ENCODE data around the gene MTG2. TPM values are rescaled to one million over a fixed set of nuclear protein-coding genes. Genes with fewer than 3 reads are reported as not detected.
A peak's percentile ranks its signal among the peaks of the same experiment; 100 is the strongest.

The MTG2 gene
- total and polyA plus RNA-seq, 2 of the 13 experiments (the other 11 are each of a cell fraction or from before 2014, with no cell fraction given): 20.4 to 37.8 TPM

- TF ChIP-seq HIC2 (CRISPR knock-in tag; IDR thresholded peaks at IDR 0.05; ENCODE audit: low read depth) (0 out of 2 replicates have a peak, but pooled peaks have one; percentile 82), ZNF549 (CRISPR knock-in tag; IDR thresholded peaks at IDR 0.05) (no peak; the same call in 1 of the 2 replicates), ZC3H4 (CRISPR knock-in tag; IDR thresholded peaks at IDR 0.05; ENCODE audit: borderline replicate concordance) (peak; percentile 52; the same call in 1 of the 2 replicates), ZFAT (CRISPR knock-in tag; conservative IDR thresholded peaks at IDR 0.05) (peak; percentile 93), ZFP41 (CRISPR knock-in tag; IDR thresholded peaks at IDR 0.05; ENCODE audit: borderline replicate concordance) (peak; percentile 97), ZSCAN30 (CRISPR knock-in tag; IDR thresholded peaks at IDR 0.05) (peak; percentile 96), HMG20B (CRISPR knock-in tag; conservative IDR thresholded peaks at IDR 0.05) (peak; percentile 35; the same call in 1 of the 2 replicates), TCF7 (IDR thresholded peaks at IDR 0.05; ENCODE audit: low read depth) (no peak)
- TF ChIP-seq, protein P1, sequence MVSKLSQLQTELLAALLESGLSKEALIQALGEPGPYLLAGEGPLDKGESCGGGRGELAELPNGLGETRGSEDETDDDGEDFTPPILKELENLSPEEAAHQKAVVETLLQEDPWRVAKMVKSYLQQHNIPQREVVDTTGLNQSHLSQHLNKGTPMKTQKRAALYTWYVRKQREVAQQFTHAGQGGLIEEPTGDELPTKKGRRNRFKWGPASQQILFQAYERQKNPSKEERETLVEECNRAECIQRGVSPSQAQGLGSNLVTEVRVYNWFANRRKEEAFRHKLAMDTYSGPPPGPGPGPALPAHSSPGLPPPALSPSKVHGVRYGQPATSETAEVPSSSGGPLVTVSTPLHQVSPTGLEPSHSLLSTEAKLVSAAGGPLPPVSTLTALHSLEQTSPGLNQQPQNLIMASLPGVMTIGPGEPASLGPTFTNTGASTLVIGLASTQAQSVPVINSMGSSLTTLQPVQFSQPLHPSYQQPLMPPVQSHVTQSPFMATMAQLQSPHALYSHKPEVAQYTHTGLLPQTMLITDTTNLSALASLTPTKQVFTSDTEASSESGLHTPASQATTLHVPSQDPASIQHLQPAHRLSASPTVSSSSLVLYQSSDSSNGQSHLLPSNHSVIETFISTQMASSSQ (IDR thresholded peaks at IDR 0.05; ENCODE audit: low read depth): no peak
- TF ChIP-seq, protein P1 (CRISPR knock-in tag; IDR thresholded peaks at IDR 0.05; ENCODE audit: borderline replicate concordance): peak; percentile 91; the same call in 1 of the 2 replicates
- TF ChIP-seq, protein P2, sequence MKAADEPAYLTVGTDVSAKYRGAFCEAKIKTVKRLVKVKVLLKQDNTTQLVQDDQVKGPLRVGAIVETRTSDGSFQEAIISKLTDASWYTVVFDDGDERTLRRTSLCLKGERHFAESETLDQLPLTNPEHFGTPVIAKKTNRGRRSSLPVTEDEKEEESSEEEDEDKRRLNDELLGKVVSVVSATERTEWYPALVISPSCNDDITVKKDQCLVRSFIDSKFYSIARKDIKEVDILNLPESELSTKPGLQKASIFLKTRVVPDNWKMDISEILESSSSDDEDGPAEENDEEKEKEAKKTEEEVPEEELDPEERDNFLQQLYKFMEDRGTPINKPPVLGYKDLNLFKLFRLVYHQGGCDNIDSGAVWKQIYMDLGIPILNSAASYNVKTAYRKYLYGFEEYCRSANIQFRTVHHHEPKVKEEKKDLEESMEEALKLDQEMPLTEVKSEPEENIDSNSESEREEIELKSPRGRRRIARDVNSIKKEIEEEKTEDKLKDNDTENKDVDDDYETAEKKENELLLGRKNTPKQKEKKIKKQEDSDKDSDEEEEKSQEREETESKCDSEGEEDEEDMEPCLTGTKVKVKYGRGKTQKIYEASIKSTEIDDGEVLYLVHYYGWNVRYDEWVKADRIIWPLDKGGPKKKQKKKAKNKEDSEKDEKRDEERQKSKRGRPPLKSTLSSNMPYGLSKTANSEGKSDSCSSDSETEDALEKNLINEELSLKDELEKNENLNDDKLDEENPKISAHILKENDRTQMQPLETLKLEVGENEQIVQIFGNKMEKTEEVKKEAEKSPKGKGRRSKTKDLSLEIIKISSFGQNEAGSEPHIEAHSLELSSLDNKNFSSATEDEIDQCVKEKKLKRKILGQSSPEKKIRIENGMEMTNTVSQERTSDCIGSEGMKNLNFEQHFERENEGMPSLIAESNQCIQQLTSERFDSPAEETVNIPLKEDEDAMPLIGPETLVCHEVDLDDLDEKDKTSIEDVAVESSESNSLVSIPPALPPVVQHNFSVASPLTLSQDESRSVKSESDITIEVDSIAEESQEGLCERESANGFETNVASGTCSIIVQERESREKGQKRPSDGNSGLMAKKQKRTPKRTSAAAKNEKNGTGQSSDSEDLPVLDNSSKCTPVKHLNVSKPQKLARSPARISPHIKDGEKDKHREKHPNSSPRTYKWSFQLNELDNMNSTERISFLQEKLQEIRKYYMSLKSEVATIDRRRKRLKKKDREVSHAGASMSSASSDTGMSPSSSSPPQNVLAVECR (CRISPR knock-in tag; IDR thresholded peaks at IDR 0.05; ENCODE audit: borderline replicate concordance): peak; percentile 100
- TF ChIP-seq, protein P3, sequence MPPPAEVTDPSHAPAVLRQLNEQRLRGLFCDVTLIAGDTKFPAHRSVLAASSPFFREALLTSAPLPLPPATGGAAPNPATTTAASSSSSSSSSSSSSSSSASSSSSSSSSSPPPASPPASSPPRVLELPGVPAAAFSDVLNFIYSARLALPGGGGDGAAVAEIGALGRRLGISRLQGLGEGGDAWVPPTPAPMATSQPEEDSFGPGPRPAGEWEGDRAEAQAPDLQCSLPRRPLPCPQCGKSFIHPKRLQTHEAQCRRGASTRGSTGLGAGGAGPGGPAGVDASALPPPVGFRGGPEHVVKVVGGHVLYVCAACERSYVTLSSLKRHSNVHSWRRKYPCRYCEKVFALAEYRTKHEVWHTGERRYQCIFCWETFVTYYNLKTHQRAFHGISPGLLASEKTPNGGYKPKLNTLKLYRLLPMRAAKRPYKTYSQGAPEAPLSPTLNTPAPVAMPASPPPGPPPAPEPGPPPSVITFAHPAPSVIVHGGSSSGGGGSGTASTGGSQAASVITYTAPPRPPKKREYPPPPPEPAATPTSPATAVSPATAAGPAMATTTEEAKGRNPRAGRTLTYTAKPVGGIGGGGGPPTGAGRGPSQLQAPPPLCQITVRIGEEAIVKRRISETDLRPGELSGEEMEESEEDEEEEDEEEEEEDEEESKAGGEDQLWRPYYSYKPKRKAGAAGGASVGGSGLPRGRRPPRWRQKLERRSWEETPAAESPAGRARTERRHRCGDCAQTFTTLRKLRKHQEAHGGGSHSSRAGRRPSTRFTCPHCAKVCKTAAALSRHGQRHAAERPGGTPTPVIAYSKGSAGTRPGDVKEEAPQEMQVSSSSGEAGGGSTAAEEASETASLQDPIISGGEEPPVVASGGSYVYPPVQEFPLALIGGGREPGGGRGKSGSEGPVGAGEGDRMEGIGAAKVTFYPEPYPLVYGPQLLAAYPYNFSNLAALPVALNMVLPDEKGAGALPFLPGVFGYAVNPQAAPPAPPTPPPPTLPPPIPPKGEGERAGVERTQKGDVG (CRISPR knock-in tag; IDR thresholded peaks at IDR 0.05; ENCODE audit: borderline replicate concordance): peak; percentile 97; the same call in 1 of the 2 replicates
These were observed at the start of gene MTG2 (continued) for GRCh38 chr20:62182469-62183425.

Data from HepG2 (cell line).